Measurements from ENCODE around the gene SLCO2A1. TPM values are rescaled to one million over a fixed set of nuclear protein-coding genes. Genes with fewer than 3 reads are reported as not detected.

Gene SLCO2A1
- total and polyA plus RNA-seq, 2 donors from 2014 or later, result 27.2 to 169 TPM

GRCh38 chr3:133935843-133936769 is 93.6 kb downstream of the SLCO2A1 start:
- no peak overlapping the region for H3K4me3 ChIP-seq (ENCODE audit: low read length in 3 of 3)
- H3K27ac ChIP-seq (ENCODE audit: low read depth in 2 of 2, low read length in 2 of 2), result no peak overlapping the region
- no peaks in the 10 kb centered on the region for H3K27me3 ChIP-seq (ENCODE audit: control insufficient read depth, insufficient read depth, low read length)
- FAIRE-seq (no peak), DNase-seq (no peak)
- no peaks in the 10 kb centered on the region for H3K36me3 ChIP-seq (ENCODE audit: control insufficient read depth in 2 of 3, insufficient read depth in 3 of 3, low read length in 3 of 3)
- intact Hi-C loops (cut with DNase I), result no loop called here
- H3K9me3 ChIP-seq (ENCODE audit: control insufficient read depth in 2 of 3, insufficient read depth in 1 of 3, low read length in 3 of 3), result no peaks in the 10 kb centered on the region
- no peak overlapping the region for H3K9ac ChIP-seq (ENCODE audit: low read length in 3 of 3)
- no peak for TF ChIP-seq CTCF (IDR thresholded peaks at IDR 0.05; ENCODE audit: borderline replicate concordance, extremely low read depth, insufficient read depth)
- no peaks in the 10 kb centered on the region for H3K4me1 ChIP-seq (ENCODE audit: control insufficient read depth in 2 of 3, insufficient read depth in 2 of 3, low read depth in 1 of 3, low read length in 3 of 3)

- no peak for FAIRE-seq
- no peaks in the 10 kb centered on the region for H3K27me3 ChIP-seq (ENCODE audit: control insufficient read depth, insufficient read depth, low read length)
- no peak overlapping the region for H3K27ac ChIP-seq (ENCODE audit: low read depth in 2 of 2, low read length in 2 of 2)
- intact Hi-C loops (cut with DNase I), result loop anchor here (5.0 kb wide), 1 partner anchor 113 kb away; no protein-coding TSS in a partner anchor
- TF ChIP-seq CTCF (IDR thresholded peaks at IDR 0.05; ENCODE audit: borderline replicate concordance, extremely low read depth, insufficient read depth), result no peak
- H3K4me3 ChIP-seq (ENCODE audit: low read length in 3 of 3), result no peak overlapping the region
- H3K9ac ChIP-seq (ENCODE audit: low read length in 3 of 3), result no peak overlapping the region
- H3K9me3 ChIP-seq (ENCODE audit: control insufficient read depth in 2 of 3, insufficient read depth in 1 of 3, low read length in 3 of 3), result no peaks in the 10 kb centered on the region
- H3K4me1 ChIP-seq (ENCODE audit: control insufficient read depth in 2 of 3, insufficient read depth in 2 of 3, low read depth in 1 of 3, low read length in 3 of 3), result no peaks in the 10 kb centered on the region
- peak in 1 of 5 donors; percentile 7 for DNase-seq
- no peaks in the 10 kb centered on the region for H3K36me3 ChIP-seq (ENCODE audit: control insufficient read depth in 2 of 3, insufficient read depth in 3 of 3, low read length in 3 of 3)
Measured at GRCh38 chr3:133934996-133935842, 94.5 kb downstream of the SLCO2A1 start.

- Histone ChIP-seq H3K9ac (ENCODE audit: low read length in 3 of 3) (no peak overlapping the region), H3K4me3 (ENCODE audit: low read length in 3 of 3) (no peak overlapping the region), H3K4me1 (ENCODE audit: control insufficient read depth in 2 of 3, insufficient read depth in 2 of 3, low read depth in 1 of 3, low read length in 3 of 3) (no peaks in the 10 kb centered on the region), H3K9me3 (ENCODE audit: control insufficient read depth in 2 of 3, insufficient read depth in 1 of 3, low read length in 3 of 3) (no peaks in the 10 kb centered on the region), H3K27ac (ENCODE audit: low read depth in 2 of 2, low read length in 2 of 2) (no peak overlapping the region), H3K36me3 (ENCODE audit: control insufficient read depth in 2 of 3, insufficient read depth in 3 of 3, low read length in 3 of 3) (no peaks in the 10 kb centered on the region), H3K27me3 (ENCODE audit: control insufficient read depth, insufficient read depth, low read length) (no peaks in the 10 kb centered on the region)
- intact Hi-C loops (cut with DNase I), result loop anchor here (5.0 kb wide), 1 partner anchor 112 kb away; no protein-coding TSS in a partner anchor
- peak in 1 of 5 donors; percentile 4 for DNase-seq
- no peak for FAIRE-seq
- TF ChIP-seq CTCF (IDR thresholded peaks at IDR 0.05; ENCODE audit: borderline replicate concordance, extremely low read depth, insufficient read depth), result no peak
Measured at GRCh38 chr3:133934073-133934970, 95.4 kb downstream of the SLCO2A1 start.
